Measurements from ENCODE around the gene GGT7.

DNA sequence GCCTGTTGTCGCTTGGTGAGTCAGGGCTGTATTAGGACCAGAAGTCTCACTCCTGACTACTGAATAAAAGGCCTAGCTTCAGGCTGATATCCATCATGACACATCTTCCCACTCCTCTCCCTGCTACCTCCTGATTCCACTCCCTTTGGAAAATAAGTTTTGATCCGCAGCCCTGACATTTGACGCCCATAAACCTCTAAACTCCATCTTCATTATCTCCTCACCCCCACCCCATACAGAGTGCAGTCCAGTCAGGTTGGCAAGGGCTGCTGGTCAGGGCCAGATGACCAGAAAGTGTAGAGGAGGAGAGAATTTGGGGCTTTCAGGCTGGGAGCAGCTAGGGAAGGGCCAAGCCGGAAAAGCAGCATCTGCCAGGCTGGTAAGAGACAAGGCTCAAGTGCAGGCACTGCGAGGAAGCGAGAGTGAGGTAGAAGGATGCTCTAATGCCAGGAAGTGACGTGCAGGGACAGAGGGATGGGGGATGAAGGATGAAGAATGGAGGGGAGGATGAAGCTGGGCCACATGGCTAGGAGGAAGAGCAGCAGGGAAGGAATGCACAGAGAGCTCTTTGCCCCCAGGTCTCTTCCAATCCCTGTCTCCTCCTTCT, 1.2 kb downstream of the GGT7 start:
- TF ChIP-seq, protein P1, sequence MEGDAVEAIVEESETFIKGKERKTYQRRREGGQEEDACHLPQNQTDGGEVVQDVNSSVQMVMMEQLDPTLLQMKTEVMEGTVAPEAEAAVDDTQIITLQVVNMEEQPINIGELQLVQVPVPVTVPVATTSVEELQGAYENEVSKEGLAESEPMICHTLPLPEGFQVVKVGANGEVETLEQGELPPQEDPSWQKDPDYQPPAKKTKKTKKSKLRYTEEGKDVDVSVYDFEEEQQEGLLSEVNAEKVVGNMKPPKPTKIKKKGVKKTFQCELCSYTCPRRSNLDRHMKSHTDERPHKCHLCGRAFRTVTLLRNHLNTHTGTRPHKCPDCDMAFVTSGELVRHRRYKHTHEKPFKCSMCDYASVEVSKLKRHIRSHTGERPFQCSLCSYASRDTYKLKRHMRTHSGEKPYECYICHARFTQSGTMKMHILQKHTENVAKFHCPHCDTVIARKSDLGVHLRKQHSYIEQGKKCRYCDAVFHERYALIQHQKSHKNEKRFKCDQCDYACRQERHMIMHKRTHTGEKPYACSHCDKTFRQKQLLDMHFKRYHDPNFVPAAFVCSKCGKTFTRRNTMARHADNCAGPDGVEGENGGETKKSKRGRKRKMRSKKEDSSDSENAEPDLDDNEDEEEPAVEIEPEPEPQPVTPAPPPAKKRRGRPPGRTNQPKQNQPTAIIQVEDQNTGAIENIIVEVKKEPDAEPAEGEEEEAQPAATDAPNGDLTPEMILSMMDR (conservative IDR thresholded peaks at IDR 0.05; ENCODE audit: low read length), result no peak
- no peak for TF ChIP-seq EZH2phosphoT487 (IDR thresholded peaks at IDR 0.05; ENCODE audit: borderline replicate concordance, low read depth, low read length)
